Progenitor cell of endocrine pancreas (in vitro differentiated cells): ENCODE results near the gene CLEC4E. TPM values are rescaled to one million over a fixed set of nuclear protein-coding genes. Genes with fewer than 3 reads are reported as not detected.

Experiments
- DNase-seq: peaks from one replicate; pipeline ENCODE4 v3.0.0; 2021; ENCODE audit warnings: low spot score; ENCODE audit not compliant: unreplicated experiment
- H3K27ac Mint-ChIP-seq: 2 replicates; pipeline ENCODE4 v1.8.0; 2021; ENCODE audit warnings: mild to moderate bottlenecking, moderate library complexity, mixed read lengths
- H3K27me3 Mint-ChIP-seq: 2 replicates; pipeline ENCODE4 v1.8.0; 2021; ENCODE audit warnings: mixed read lengths
- H3K36me3 Mint-ChIP-seq: 2 replicates; pipeline ENCODE4 v1.8.0; 2022; ENCODE audit warnings: mixed read lengths; ENCODE audit not compliant: insufficient read depth
- H3K4me1 Mint-ChIP-seq: 2 replicates; pipeline ENCODE4 v1.8.0; 2021; ENCODE audit warnings: low read depth, mixed read lengths
- H3K4me3 Mint-ChIP-seq: 2 replicates; pipeline ENCODE4 v1.8.0; 2021; ENCODE audit warnings: low read depth, mild to moderate bottlenecking, moderate library complexity, mixed read lengths
- H3K9me3 Mint-ChIP-seq: 2 replicates; pipeline ENCODE4 v1.8.0; 2021; ENCODE audit warnings: low read depth, mixed read lengths
- CTCF ChIP-seq: fragments of 200-600 bp; sonication (generic); IDR thresholded peaks from one replicate; pipeline ENCODE4 v1.5.0; 2021; ENCODE audit warnings: antibody characterized with exemption, mild to moderate bottlenecking; ENCODE audit not compliant: unreplicated experiment
- total RNA-seq: library from RNA; stranded (reverse); gene quantifications from 2 replicates; pipeline ENCODE4 v1.2.1, GENCODE V29; 2021

CLEC4E gene
- total RNA-seq, 1 donor from 2014 or later: not detected

GRCh38 chr12:8561011-8561410 is 20.3 kb upstream of the CLEC4E start:
- H3K36me3 Mint-ChIP-seq: no peaks in the 10 kb centered on the region
- no peak for TF ChIP-seq CTCF
- H3K27ac Mint-ChIP-seq: peak overlapping the region; percentile 4

GRCh38 chr12:8559676-8560075 is 19.0 kb upstream of the CLEC4E start:
- no peak overlapping the region for H3K27ac Mint-ChIP-seq
- H3K36me3 Mint-ChIP-seq: no peaks in the 10 kb centered on the region
- DNase-seq: no peak
- H3K9me3 Mint-ChIP-seq: peaks cover 10% of the 10 kb centered on the region
- no peak overlapping the region for H3K4me3 Mint-ChIP-seq
- no peak for TF ChIP-seq CTCF
- H3K4me1 Mint-ChIP-seq: peaks cover 16% of the 10 kb centered on the region
- H3K27me3 Mint-ChIP-seq: peaks cover 77% of the 10 kb centered on the region

More at GRCh38 chr12:8561011-8561410, 20.3 kb upstream of the CLEC4E start:
- no peak for DNase-seq
- Mint-ChIP-seq H3K4me1 (peaks cover 16% of the 10 kb centered on the region), H3K27me3 (peaks cover 77% of the 10 kb centered on the region), H3K9me3 (peaks cover 10% of the 10 kb centered on the region), H3K4me3 (no peak overlapping the region)

- H3K9me3 Mint-ChIP-seq: peaks cover 9% of the 10 kb centered on the region
- peaks cover 17% of the 10 kb centered on the region for H3K4me1 Mint-ChIP-seq
- TF ChIP-seq CTCF: no peak
- H3K36me3 Mint-ChIP-seq: no peaks in the 10 kb centered on the region
- peaks cover 75% of the 10 kb centered on the region for H3K27me3 Mint-ChIP-seq
- DNase-seq: no peak
- H3K27ac Mint-ChIP-seq: no peak overlapping the region
- no peak overlapping the region for H3K4me3 Mint-ChIP-seq
Observed at GRCh38 chr12:8556531-8557097, 15.9 kb upstream of the CLEC4E start.

- no peak for TF ChIP-seq CTCF
- no peaks in the 10 kb centered on the region for H3K9me3 Mint-ChIP-seq
- H3K27ac Mint-ChIP-seq: no peak overlapping the region
- no peak overlapping the region for H3K4me3 Mint-ChIP-seq
- DNase-seq: no peak
- peaks cover 5% of the 10 kb centered on the region for H3K4me1 Mint-ChIP-seq
- peaks cover 73% of the 10 kb centered on the region for H3K27me3 Mint-ChIP-seq
- H3K36me3 Mint-ChIP-seq: no peaks in the 10 kb centered on the region
Observed at GRCh38 chr12:8554451-8555195, 13.9 kb upstream of the CLEC4E start.

- Mint-ChIP-seq H3K27ac (no peak overlapping the region), H3K9me3 (no peaks in the 10 kb centered on the region), H3K4me3 (no peak overlapping the region), H3K27me3 (peaks cover 68% of the 10 kb centered on the region), H3K4me1 (peaks cover 2% of the 10 kb centered on the region), H3K36me3 (no peaks in the 10 kb centered on the region)
- TF ChIP-seq CTCF: peak; percentile 37
- DNase-seq: no peak
Observed at GRCh38 chr12:8553088-8553627, 12.5 kb upstream of the CLEC4E start.
